Fibroblast of villous mesenchyme (primary cell): ENCODE measurements around the gene KCNMB2. TPM values are rescaled to one million over a fixed set of nuclear protein-coding genes. Genes with fewer than 3 reads are reported as not detected.

Experiments used
- DNase-seq: peaks from one replicate; pipeline ENCODE4 v3.0.0-alpha.2; 2010; ENCODE audit warnings: low read depth
- H3K4me3 ChIP-seq: 2 replicates; pipeline ENCODE4 v1.5.1; 2011; ENCODE audit warnings: low read depth, mild to moderate bottlenecking, low read length
- CTCF ChIP-seq: IDR thresholded peaks from 2 replicates; pipeline ENCODE4 v1.5.1; 2012; ENCODE audit warnings: low read depth, mild to moderate bottlenecking, low read length; ENCODE audit not compliant: insufficient read depth
- total RNA-seq: library from RNA; depleted of rRNA; stranded (reverse); fragments of >200 nt; gene quantifications from 2 replicates; pipeline ENCODE4 v1.2.3, GENCODE V29; 2012

Gene KCNMB2
- total RNA-seq = under 0.01 TPM in 1 of 2 replicates, not detected in the other

- peak within 1 kb of the TSS; percentile 19 for H3K4me3 ChIP-seq
- no peak for TF ChIP-seq CTCF
- peak; percentile 10 for DNase-seq
Observed at GRCh38 chr3:178536211-178537079, at the start of gene KCNMB2. Gene KCNMB2, plus strand, starts transcription at chr3:178536436.

GRCh38 chr3:178486903-178487302, 49.3 kb upstream of the KCNMB2 start:
- H3K4me3 ChIP-seq = no peak overlapping the region
- TF ChIP-seq CTCF = no peak
- DNase-seq = no peak

GRCh38 chr3:178487752-178488151, 48.5 kb upstream of the KCNMB2 start:
- no peak for DNase-seq
- H3K4me3 ChIP-seq = no peak overlapping the region
- no peak for TF ChIP-seq CTCF

GRCh38 chr3:178491751-178492150, 44.5 kb upstream of the KCNMB2 start:
- TF ChIP-seq CTCF = no peak
- H3K4me3 ChIP-seq = no peak overlapping the region
- no peak for DNase-seq

- H3K4me3 ChIP-seq = no peak overlapping the region
- no peak for DNase-seq
- no peak for TF ChIP-seq CTCF
Observed at GRCh38 chr3:178492491-178492890, 43.7 kb upstream of the KCNMB2 start.

GRCh38 chr3:178494386-178494785, 41.9 kb upstream of the KCNMB2 start:
- no peak overlapping the region for H3K4me3 ChIP-seq
- no peak for DNase-seq
- TF ChIP-seq CTCF = no peak
